GM21423 (cell line): ENCODE measurements around the gene FHOD1.

ENCODE experiments used
- ATAC-seq: cut with Tn5 transposase; IDR thresholded peaks from one replicate; pipeline ENCODE4 v1.9.1; 2021; ENCODE audit warnings: mild to moderate bottlenecking, moderate library complexity; ENCODE audit not compliant: unreplicated experiment

FHOD1 gene

DNA sequence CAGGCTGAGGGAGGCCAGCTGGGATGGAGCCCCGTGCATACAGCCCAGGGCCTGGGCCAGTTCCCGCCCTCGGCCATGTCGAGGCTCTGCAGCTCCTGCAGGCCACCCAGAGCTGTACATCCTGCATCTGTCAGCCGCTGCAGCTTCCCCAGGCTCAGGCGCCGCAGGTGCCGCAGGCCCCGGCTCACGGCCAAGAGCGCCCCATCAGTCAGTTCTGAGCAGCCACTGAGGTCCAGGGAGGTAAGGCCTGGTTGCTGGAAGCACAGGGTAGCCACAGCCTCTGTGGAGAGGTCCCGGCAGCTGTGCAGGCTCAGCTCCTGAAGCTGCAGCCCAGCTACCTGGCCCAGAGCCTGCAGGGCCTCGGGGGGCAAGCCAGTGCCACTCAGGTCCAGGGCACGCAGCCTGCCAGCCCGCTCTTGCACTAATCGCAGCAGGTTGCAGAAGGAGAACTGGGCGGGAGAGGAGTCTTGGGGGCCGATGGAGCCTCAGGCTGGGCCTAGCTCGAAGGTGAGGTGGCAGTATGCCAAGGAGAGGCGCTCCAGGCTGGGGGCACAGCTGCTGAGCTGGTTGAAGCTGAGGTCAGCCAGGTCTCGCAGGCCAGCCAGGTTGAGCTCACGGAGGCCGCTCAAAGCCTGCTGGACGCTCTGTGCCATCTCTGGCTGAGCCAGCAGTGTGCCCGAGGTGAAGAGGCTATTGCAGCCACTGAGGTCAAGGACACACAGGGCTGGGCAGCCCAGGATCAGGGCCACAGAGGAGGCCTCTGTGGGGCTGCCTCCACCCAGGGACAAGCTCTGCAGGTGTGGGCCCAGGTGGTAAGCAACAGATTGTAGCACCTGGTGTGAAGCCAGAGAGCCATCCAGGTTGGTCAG is 37.0 kb downstream of the FHOD1 start:
- no peak for ATAC-seq

DNA sequence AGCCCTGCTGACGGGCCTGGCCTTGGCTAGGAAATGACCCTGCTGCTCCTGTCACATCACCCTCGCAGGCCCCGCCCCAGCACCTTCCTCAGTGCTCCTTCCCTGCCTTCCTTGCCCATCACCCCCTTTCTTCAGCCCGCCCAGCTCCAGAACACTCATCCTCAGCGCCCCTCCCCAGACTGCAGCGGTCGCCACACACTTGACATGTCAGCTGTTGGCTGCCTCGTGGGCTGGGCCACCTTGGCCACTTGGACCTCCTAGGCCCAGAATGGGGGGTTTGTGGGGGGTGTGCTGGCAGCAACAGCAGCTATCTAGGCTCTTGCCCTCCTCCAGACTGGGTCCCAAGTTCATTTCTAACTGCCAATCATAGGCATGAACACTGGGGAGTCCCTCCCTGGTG is 37.7 kb downstream of the FHOD1 start:
- ATAC-seq: no peak

DNA sequence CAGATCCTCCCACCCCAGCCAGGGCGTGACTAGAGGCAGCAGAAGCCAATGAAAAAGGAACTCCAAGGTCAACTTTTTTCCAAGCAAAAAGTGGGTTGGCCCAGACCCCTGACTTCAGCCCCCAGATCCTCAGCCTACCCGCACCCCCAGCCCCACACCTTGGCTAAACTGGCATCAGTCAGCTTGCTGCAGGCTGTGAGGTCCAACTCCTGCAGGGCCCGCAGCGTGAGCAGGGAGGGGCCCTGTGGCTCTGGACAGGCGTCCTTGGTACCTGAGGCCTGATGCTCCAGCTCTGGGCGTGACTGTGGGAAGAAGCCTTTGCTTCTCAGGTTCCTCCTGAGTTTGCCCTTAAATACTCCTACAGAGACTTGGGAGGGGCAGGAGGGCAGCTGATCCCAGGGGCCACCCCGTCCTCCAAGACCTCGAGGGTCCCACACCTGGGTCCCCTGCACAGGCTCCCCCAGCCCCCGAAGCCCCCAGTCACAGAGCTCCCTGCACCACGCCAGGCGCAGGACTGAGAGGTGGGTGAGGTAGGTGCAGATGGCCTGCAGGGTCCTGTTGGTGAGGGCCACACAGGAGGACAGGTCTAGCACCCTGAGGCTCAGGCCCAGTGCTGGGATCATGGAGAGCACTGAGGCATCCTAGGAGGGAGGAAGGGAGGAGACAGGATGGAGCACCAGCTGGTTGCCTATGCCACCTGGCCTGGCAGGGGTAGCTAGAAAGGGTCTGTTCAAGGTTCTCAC is 39.0 kb downstream of the FHOD1 start:
- ATAC-seq: no peak

DNA sequence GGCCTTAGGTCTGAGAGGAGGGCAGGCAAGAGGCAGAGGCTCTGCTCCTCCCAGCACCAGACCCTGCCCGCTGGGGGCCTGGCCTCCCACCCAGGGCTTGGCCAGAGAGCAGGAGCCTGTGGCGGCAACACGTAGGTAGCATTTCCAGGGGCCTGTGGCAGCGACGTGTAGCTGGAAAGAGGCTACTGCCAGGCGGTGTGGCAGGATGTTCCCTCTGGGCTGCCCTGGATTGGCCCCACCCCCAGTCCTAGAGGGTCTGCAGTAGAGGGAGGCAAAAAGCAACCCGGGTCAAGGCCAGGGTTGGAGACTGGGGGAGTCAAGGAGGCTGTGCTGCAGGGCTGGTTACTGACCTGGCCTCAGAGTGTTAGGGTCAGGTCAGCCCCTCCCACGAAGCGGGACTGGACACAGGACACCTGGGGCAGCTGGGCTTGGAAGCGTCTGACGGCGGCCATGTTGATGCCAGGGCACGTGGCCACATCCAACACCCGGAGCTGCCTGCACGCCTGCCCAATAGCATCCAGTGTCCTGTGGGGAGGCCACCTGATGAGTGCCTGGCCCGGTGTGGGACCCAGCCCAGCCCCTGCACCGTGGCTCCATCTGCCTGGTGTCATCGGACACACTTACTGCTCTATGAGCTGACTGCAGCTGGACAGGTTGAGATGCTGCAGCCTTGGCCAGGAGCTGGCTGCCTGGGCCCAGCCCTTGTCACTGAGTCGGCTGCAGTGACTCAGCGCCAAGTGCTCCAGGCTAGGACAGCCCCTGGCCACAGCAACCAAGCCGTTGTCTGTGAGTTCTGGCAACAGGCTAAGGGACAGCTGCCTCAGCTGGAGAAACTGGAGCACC is 39.8 kb downstream of the FHOD1 start:
- no peak for ATAC-seq

DNA sequence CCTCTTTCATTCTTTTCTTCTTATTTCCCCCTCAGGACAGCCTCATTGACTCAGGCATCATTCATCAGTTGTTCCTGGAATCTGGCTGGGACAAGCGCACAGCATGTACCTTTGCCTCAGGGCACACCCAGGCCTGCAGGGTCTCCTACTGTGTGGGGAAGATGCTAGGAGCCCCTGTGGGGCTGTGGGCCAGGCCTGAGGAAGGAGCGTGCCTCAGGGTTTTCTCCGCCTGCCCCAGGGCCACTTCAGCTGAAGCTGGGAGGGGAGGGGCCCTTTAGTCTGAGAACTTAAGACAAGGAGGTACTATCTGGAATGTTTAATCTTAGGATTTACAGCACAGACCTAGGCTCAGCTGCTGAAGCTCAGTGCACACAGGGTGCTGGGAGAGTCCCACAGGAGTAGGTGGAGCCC is 40.4 kb downstream of the FHOD1 start:
- no peak for ATAC-seq

DNA sequence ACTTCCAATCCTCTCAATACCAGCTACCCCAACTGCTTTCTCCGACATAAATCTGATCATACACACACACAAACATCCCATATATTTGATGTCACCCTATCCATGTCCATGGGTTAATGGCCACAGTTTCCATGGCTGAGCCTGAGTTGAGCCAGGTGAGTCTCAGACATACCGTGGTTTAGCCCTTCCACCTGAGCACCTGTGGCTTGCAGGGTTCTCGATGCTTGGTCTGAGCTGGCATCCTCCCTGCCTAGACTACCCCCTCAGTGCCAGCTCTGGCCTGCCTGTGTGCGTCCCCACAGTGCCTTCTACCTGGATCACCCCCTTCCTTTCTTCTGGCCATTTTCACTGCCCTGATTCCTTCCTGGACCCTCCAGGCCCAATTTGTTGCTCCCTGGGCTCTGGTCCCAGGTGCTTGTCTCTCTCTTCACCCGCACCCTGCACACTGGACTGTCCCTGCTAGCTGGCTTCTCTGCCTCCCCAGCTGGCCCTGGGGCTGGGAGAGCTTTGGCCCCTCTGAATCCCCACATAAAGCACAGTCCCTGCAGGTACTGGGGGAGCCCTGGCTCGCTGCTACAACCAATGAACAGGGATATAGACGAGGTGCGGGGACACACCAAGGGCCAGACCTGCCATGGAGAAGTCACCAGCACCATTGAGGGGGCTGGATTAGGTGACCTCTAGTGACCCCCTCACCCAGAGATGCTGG is 41.0 kb downstream of the FHOD1 start:
- no peak for ATAC-seq

DNA sequence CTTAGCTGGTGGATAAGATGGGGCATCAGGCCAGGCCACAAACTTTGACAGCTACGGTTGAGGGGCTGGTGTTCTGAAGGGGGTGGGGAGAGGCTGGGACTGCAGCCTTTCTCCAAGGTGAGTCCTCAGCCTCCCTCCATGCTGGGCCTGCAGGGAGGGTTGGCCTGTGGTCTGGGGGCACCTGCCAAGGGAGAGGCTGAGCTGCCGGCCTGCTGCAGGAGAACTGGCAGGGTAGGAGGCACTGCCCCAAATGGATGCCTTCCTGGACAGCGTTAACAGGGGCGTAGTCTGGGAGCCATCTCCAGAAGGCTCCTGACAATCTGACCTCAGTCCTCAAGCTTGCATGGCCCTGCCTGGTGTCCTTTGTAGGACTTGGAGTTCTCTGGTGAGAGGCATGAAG is 43.2 kb downstream of the FHOD1 start:
- no peak for ATAC-seq

DNA sequence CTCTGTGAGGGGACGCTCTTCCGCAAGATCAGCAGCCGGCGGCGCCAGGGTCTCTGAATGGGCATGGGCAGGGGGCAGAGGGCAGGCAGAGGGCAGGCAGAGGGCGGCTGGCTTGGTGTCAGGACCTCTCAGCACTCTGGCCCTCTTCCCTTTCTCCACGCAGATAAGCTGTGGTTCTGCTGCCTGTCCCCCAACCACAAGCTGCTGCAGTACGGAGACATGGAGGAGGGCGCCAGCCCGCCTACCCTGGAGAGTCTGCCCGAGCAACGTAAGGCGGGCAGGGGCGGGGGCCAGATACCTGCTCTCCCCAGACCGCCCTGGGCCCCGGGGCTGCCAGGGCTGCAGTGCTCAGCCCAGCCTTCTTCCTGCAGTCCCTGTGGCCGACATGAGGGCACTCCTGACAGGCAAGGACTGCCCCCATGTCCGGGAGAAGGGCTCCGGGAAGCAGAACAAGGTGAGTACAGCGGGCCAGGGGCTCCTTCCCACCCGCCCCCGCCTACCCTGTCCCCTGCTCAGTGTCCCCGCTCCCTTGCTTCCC is 44.3 kb downstream of the FHOD1 start:
- ATAC-seq: no peak

DNA sequence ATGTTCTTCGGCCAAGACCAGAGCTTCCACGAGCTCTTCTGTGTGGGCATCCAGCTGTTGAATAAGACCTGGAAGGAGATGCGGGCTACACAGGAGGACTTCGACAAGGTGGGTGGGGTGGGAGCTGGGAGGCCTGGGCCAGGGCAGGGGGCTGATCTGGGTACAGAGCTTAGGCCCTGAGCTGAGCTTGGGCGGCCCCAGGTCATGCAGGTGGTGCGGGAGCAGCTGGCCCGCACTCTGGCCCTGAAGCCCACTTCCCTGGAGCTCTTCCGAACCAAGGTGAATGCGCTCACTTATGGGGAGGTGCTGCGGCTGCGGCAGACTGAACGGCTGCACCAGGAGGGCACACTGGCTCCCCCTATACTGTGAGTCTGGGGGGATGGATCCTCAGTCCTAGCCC is 44.9 kb downstream of the FHOD1 start:
- no peak for ATAC-seq

DNA sequence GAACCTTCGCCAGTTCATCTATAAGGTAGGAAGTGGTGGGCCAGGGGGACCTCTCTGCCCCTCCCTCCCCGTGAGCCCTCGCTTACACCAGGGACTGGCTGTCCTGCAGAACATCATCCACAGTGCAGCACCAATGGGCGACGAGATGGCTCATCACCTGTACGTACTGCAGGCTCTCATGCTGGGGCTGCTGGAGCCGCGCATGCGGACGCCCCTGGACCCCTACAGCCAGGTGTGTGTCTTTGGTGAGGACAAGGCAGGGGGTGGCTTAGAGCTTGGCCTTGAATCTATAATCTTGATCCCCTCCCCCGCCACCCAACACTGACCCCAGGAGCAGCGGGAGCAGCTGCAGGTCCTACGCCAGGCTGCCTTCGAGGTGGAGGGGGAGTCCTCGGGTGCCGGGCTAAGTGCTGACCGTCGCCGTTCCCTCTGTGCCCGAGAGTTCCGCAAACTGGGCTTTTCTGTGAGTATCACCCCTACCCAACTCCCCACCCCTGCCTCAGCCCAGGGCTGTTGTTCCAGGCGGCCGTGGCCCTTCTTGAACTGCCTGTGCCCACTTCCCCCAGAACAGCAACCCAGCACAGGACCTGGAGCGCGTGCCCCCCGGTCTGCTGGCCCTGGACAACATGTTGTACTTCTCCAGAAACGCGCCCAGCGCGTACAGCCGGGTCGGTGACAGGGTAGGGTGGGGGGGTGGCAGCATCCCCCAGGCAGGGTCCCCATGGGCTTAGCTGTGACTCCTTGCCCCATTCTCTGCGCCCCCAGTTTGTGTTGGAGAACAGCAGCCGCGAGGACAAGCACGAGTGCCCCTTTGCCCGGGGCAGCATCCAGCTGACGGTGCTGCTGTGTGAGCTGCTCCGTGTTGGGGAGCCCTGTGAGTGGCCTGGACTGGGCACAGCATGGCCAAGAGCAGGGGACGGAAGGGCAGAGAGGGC is 45.6 kb downstream of the FHOD1 start:
- ATAC-seq: no peak

DNA sequence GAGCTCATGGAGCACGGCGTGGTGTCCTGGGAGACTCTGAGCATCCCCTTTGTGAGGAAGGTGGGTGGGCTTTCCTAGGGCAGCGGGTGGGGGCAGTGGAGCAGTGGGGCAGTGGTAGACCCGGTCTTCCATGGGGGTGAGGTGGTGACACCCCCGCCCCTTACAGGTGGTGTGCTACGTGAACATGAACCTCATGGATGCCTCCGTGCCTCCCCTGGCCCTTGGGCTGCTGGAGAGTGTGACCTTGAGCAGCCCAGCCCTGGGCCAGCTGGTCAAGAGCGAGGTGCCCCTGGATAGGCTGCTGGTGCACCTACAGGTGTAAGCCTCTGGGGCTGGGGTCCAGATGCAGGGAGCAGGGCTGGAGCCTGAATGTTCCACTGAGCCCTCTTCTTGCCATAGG is 46.8 kb downstream of the FHOD1 start:
- no peak for ATAC-seq

DNA sequence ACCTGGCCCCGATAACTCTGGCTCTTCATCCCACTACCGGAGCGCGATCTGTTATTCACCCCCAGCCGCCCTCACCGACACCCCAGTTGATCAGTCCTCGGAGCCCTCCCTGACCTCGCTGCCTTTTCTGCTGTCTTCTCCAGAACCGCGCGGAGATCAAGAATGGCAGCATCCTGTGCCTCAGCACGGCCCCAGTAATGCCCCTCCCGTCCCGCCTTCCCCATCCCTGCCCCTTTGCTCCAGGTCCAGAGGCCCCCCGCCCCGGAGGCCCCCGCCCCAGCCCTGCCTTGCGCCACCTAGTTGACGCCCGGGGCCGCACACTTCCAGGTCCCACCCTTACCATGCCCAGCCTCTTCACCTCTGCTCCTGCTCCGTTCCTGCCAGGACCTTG is 47.5 kb downstream of the FHOD1 start:
- no peak for ATAC-seq

DNA sequence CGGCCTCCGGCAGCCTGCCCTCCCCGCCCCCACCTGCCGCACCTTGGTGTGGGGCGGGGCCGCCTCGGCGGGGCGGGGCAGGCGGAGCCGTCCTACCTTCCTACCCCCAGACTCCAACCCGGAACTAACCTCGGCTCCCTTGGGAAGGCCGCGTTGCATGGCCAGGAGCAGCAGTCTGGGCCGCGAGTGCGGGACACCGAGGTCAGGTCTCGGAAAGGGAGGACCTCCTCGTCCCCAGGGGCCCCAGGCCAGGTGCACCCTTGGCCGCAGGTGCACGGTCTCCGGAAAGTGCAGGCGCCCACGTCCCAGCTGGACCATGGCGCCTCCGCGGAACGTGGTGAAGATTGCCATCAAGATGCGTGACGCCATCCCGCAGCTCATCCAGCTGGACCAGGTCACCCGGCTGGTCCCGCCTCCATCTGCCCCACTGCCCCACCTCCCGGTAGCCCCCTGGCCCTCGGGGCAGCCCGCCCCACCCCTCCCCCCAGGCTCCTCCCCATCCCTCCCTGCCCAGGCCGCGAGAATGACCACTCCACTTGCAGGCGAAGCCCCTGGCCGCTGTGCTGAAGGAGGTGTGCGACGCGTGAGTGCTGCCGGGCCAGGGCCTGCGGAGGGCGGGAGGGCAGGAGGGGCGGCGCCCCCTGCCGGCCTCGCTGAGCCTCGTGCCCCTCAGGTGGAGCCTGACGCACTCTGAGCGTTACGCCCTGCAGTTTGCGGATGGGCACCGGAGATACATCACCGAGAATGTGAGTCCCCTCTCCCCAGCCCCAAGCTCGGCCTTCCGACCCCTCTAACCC is 48.1 kb downstream of the FHOD1 start, which contains the start of gene ELMO3:
ELMO3 (plus strand) TSS at position 121 of the 797 bp plus-strand sequence; CDS start at position 317, 196 bp downstream.
- ATAC-seq: no peak

DNA sequence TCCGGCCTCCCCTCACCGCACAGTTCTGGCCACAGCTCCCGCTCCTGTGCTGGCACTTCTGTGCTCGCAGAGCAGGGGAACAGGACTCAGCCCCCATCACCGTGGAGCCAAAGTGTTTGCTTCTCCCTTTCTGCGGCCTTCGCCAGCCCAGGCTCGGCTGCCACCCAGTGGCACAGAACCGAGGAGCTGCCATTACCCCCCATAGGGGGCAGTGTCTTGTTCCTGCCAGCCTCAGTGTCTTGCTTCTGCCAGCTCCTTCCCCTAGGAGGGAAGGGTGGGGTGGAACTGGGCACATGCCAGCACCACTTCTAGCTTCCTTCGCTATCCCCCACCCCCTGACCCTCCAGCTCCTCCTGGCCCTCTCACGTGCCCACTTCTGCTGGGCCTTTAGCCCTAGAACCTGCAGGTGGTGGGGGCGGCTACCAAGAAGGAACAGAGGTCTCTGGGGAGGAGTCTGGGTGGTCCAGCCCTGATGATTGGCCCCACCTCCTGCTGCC is 49.0 kb downstream of the FHOD1 start:
- ATAC-seq: no peak

DNA sequence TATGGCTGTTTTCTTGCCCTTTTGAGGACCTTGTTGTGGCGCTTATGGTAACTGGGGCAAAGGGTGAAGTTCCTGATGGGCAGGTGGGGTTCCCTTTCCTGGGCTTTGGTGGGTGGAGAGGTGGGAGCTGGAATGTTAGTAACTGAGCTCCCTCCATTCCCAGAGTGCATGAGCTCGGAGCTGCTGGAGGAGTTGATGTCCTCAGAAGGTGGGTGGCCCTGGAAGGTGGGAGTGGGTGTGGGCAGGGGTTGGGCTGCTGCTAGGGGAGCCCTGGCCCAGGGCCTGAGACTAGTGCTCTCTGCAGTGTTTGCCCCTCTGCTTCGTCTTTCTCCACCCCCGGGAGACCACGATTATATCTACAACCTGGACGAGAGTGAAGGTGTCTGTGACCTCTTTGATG is 49.6 kb downstream of the FHOD1 start:
- no peak for ATAC-seq

DNA sequence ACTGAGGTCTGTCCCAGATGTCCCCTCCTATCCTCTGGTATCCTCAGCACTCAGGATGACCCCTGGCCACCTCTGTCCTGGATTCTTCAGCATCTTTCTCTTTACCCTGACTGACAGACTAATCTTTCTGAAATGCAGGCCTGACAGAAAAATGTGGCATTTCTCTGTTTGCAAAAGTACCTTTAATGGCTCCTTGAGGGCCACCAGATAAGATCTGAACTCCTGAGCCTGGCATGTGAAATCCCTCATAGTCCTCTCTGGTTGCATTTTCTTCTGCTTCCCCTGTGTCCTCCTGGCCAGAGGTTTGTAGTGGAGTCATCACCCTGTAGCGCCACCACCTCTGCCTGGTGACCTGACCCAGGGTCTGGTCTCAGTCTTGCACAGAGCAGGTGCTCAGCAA is 50.4 kb downstream of the FHOD1 start:
- ATAC-seq: no peak

DNA sequence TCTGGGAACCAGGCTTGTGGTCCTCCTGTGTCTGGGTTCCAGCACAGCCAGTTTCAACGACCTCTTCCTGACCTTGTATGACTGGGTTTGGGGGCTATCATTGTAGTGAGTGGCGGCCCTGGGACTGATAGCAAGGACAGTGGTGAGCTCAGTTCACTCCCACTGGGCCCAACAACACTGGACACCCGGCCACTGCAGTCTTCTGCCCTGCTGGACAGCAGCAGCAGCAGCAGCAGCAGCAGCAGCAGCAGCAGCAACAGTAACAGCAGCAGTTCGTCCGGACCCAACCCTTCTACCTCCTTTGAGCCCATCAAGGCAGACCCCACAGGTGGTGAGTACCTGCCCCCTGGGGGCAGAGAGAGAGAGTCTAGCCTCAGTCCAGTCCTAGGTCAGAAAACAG is 51.6 kb downstream of the FHOD1 start:
- ATAC-seq: no peak

DNA sequence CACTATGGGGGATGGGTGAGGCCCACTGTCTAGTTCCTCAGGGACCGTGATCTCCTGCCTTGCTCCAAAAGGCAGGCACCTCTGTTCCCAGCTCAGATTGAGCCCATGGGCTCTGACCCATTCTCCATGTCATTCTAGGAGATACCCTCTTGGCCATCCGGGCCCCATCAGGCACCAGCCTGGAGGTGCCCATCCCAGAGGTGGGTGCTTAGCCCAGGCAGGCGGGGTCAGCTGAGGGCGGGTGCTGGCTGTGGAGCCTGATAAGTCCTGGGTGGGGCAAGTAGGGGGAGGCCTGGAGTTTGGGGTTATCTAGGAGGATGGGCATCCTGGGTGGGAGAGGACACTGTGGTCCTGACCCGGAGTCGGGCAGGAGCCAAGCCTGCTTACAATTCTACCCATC is 53.0 kb downstream of the FHOD1 start:
- ATAC-seq: no peak
